Mucosa of stomach (tissue), 1 donor: ENCODE data around the gene MDN1.

Source experiments
- H3K27me3 ChIP-seq: one replicate; pipeline ENCODE4 v1.7.0; 2013; ENCODE audit warnings: mild to moderate bottlenecking, low read length; ENCODE audit not compliant: control insufficient read depth, insufficient read depth
- H3K36me3 ChIP-seq: one replicate; pipeline ENCODE4 v1.7.0; 2013; ENCODE audit warnings: low read length; ENCODE audit not compliant: control insufficient read depth, insufficient read depth
- H3K4me1 ChIP-seq: one replicate; pipeline ENCODE4 v1.7.0; 2013; ENCODE audit warnings: mild to moderate bottlenecking, low read length; ENCODE audit not compliant: control insufficient read depth, insufficient read depth
- H3K4me3 ChIP-seq: one replicate; pipeline ENCODE4 v1.7.0; 2013; ENCODE audit warnings: low read length
- H3K9ac ChIP-seq: one replicate; pipeline ENCODE4 v1.7.0; 2013; ENCODE audit warnings: mild to moderate bottlenecking, low read length, moderate library complexity
- H3K9me3 ChIP-seq: one replicate; pipeline ENCODE4 v1.7.0; 2013; ENCODE audit warnings: mild to moderate bottlenecking, low read length, moderate library complexity; ENCODE audit not compliant: control insufficient read depth
- donor health status: Pancreatic carcinoma.

Gene MDN1

DNA sequence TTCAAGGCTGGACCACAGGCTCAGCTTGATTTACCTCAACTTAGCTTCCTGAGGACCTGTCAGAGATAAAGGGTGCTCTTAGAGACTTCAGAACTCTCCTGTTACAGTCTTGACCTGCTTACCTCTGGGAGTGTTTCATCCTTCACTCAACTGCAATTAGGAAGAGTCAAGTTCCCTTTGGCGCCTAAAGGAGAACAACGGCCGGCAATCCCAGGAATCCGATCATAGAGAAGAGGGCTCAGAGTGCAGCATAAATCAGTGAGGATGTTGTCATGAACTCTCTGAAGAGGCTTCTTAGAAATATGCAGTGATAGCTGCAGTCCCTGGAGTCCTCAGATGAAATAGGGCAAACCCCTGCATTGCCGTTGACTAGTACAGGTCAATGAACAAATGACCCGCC lies 217.4 kb downstream of the MDN1 start:
- Histone ChIP-seq H3K36me3 (no peaks in the 10 kb centered on the region), H3K4me3 (no peak overlapping the region), H3K9me3 (no peaks in the 10 kb centered on the region), H3K9ac (no peak overlapping the region), H3K4me1 (no peaks in the 10 kb centered on the region), H3K27me3 (no peaks in the 10 kb centered on the region)

DNA sequence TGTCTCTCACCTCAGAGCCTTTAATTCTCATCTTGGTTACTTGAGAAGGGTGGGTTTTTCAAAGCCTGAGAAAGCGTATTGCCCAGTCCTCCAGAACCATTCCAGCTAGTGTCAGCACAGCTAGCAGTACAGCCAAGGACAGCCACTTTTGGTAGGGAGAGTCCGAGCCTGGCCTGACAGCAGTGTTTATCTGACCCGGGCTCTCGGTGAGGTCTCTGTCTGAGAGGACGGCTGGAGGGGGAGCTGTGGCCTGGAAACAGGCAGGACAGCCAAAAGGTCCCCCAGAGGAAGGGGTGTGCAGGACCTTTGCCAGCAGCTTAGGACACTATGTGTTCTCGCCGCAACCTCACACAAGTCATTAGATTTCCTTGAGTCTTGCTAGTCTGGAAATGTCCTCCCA lies 219.9 kb downstream of the MDN1 start:
- Histone ChIP-seq H3K4me1 (no peaks in the 10 kb centered on the region), H3K9me3 (no peaks in the 10 kb centered on the region), H3K36me3 (no peaks in the 10 kb centered on the region), H3K27me3 (no peaks in the 10 kb centered on the region), H3K9ac (no peak overlapping the region), H3K4me3 (no peak overlapping the region)

DNA sequence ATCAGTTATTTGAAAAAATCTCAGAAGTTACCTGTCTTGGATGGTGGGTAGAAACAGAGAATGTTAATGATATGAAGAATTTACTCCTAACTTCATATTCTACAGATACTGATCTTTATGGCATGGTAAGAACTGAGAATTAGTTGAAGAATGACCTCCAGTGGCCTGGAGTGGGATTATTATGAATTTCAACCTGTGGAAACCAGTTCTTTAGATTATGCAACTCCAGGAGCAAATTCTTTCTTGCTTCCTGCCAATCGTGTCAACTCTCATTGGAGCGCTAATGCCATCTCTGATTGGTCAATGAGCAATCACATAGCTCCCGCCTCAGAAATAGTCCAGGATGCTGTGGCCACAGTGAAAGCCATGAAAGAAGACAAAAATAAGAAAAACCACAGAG lies 221.6 kb downstream of the MDN1 start:
- Histone ChIP-seq H3K9me3 (no peaks in the 10 kb centered on the region), H3K4me1 (no peaks in the 10 kb centered on the region), H3K27me3 (no peaks in the 10 kb centered on the region), H3K36me3 (no peaks in the 10 kb centered on the region), H3K9ac (no peak overlapping the region), H3K4me3 (no peak overlapping the region)

DNA sequence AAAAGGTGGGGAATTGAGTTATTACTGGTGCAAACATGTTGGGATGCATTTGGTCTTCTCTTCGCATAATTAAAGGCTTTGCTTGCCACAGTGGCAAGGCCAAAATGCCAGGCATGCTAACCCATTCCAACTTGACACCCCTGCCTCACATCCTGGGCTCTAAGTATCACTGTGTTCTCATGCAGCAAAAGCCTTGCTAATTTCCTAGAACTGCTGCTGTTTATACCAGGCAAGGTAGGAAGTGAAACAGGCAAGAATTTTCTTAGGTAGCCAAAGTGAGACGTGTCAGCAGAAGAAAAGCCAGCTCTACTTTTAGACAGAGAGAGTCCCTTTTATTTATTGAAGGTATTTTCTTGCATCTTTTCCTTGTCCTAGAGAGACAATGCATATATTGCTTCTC lies 222.2 kb downstream of the MDN1 start:
- H3K4me1 ChIP-seq = no peaks in the 10 kb centered on the region
- no peaks in the 10 kb centered on the region for H3K27me3 ChIP-seq
- H3K9me3 ChIP-seq = no peaks in the 10 kb centered on the region
- H3K9ac ChIP-seq = no peak overlapping the region
- H3K4me3 ChIP-seq = no peak overlapping the region
- no peaks in the 10 kb centered on the region for H3K36me3 ChIP-seq

DNA sequence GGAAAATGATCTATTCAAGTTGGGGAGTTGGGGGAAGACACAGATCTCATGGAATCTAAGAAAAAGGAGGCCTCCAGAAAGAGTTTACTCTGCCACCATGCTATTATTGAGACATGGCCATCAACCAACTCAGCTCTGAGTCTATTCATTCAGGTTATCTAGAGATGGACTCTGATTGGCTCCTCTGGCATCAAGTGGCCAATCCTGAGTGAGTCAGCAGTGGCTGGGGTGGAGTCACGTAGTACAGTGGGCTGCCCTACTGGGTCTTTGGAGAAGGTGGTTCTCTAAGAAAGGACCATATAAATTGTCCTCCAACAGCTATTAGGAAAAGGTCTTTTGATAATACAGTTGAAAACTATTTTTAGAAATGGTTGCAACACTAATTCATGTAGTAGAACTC lies 223.1 kb downstream of the MDN1 start:
- H3K27me3 ChIP-seq = no peaks in the 10 kb centered on the region
- no peaks in the 10 kb centered on the region for H3K4me1 ChIP-seq
- H3K36me3 ChIP-seq = no peaks in the 10 kb centered on the region
- H3K4me3 ChIP-seq = no peak overlapping the region
- no peak overlapping the region for H3K9ac ChIP-seq
- no peaks in the 10 kb centered on the region for H3K9me3 ChIP-seq

DNA sequence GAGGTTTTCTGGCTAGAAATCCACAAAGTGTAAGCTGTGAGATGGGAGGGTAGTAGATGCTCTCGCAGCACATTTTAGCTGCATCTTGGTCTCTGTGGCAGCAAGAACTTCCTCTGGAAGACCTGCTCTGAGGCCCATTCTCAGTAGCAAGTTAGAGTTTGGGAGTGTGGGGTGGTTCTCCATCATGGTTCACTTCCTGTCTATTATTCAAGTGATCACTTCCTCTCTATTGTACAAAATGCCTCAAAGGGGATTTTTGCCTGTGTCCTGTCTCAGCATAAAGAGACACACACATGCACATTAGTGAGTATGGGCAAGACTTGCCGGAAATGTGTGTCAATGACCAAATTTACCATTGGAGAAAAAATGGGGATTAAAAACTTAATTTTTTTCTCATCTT lies 223.5 kb downstream of the MDN1 start:
- no peak overlapping the region for H3K9ac ChIP-seq

More for the DNA sequence above, 223.5 kb downstream of the MDN1 start:
- Histone ChIP-seq H3K9me3 (no peaks in the 10 kb centered on the region), H3K27me3 (no peaks in the 10 kb centered on the region), H3K4me1 (no peaks in the 10 kb centered on the region), H3K36me3 (no peaks in the 10 kb centered on the region), H3K4me3 (no peak overlapping the region)
